Effector memory CD8-positive, alpha-beta T cell (primary cell): ENCODE measurements around the gene DELE1.
"Not testable (repeated sequence)": the region's sequence is repeated elsewhere in the genome, so short reads cannot be mapped to it uniquely, and the experiment has no call there.

Experiments
- ATAC-seq: fragments of 150-1000 bp; cut with Tn5 transposase; replicated peaks from 2 replicates; pipeline ENCODE4 v1.10.0; 2021; ENCODE audit warnings: mild to moderate bottlenecking, moderate library complexity
- DNase-seq, 3 experiments: peaks; one replicate each; pipeline ENCODE4 v3.0.0; 2021
- H3K27ac Mint-ChIP-seq, 2 donors: one replicate each; pipeline ENCODE4 v1.8.0; 2022; ENCODE audit warnings: mild to moderate bottlenecking in 2 of 2, mixed read lengths in 2 of 2, moderate library complexity in 2 of 2
- H3K27me3 Mint-ChIP-seq, 2 donors: one replicate each; pipeline ENCODE4 v1.8.0; 2022; ENCODE audit warnings: mixed read lengths in 2 of 2
- H3K36me3 Mint-ChIP-seq: one replicate; pipeline ENCODE4 v1.8.0; 2022; ENCODE audit warnings: mild to moderate bottlenecking, moderate library complexity, mixed read lengths; ENCODE audit not compliant: insufficient read depth
- H3K4me1 Mint-ChIP-seq, 2 donors: one replicate each; pipeline ENCODE4 v1.8.0; 2022; ENCODE audit warnings: low read depth in 2 of 2, mixed read lengths in 2 of 2
- H3K4me3 Mint-ChIP-seq, 2 donors: one replicate each; pipeline ENCODE4 v1.8.0; 2022; ENCODE audit warnings: mild to moderate bottlenecking in 2 of 2, mixed read lengths in 2 of 2, moderate library complexity in 2 of 2
- H3K9me3 Mint-ChIP-seq, 2 donors: one replicate each; pipeline ENCODE4 v1.8.0; 2022; ENCODE audit warnings: mixed read lengths in 2 of 2

Gene DELE1

GRCh38 chr5:141879941-141880738 is 43.5 kb upstream of the DELE1 start:
- no peak for DNase-seq

GRCh38 chr5:141880961-141881801 is 42.5 kb upstream of the DELE1 start:
- ATAC-seq: no peak
- Mint-ChIP-seq H3K27me3 (peaks cover 69 to 95% of the 10 kb centered on the region in 2 donors), H3K4me1 (peaks cover 20 to 28% of the 10 kb centered on the region in 2 donors), H3K9me3 (no peaks in the 10 kb centered on the region), H3K27ac (peak overlapping the region in 1 of 2 donors; percentile 42), H3K36me3 (no peaks in the 10 kb centered on the region), H3K4me3 (no peak overlapping the region)
- no peak for DNase-seq

More at GRCh38 chr5:141879941-141880738, 43.5 kb upstream of the DELE1 start:
- ATAC-seq: no peak
- Mint-ChIP-seq H3K4me1 (peaks cover 27 to 28% of the 10 kb centered on the region in 2 donors), H3K27ac (peak overlapping the region; percentile 2 to 42), H3K9me3 (no peaks in the 10 kb centered on the region), H3K36me3 (no peaks in the 10 kb centered on the region), H3K4me3 (peak overlapping the region in 1 of 2 donors; percentile 74), H3K27me3 (peaks cover 69 to 93% of the 10 kb centered on the region in 2 donors)

GRCh38 chr5:141881886-141882285 is 41.8 kb upstream of the DELE1 start:
- no peak for ATAC-seq
- Mint-ChIP-seq H3K27me3 (peaks cover 74 to 97% of the 10 kb centered on the region in 2 donors), H3K4me1 (peaks cover 19 to 28% of the 10 kb centered on the region in 2 donors), H3K27ac (no peak overlapping the region), H3K4me3 (no peak overlapping the region), H3K9me3 (no peaks in the 10 kb centered on the region), H3K36me3 (no peaks in the 10 kb centered on the region)
- no peak for DNase-seq

GRCh38 chr5:141882594-141883183 is 41.0 kb upstream of the DELE1 start:
- no peaks in the 10 kb centered on the region for H3K9me3 Mint-ChIP-seq
- H3K4me1 Mint-ChIP-seq: peaks cover 13 to 20% of the 10 kb centered on the region in 2 donors
- H3K4me3 Mint-ChIP-seq: no peak overlapping the region
- no peak for DNase-seq
- H3K27ac Mint-ChIP-seq: no peak overlapping the region
- no peaks in the 10 kb centered on the region for H3K36me3 Mint-ChIP-seq
- ATAC-seq: no peak
- peaks cover 68 to 91% of the 10 kb centered on the region in 2 donors for H3K27me3 Mint-ChIP-seq

GRCh38 chr5:141883184-141883891 is 40.3 kb upstream of the DELE1 start:
- H3K36me3 Mint-ChIP-seq: peaks cover 1% of the 10 kb centered on the region
- no peak overlapping the region for H3K4me3 Mint-ChIP-seq
- peak in 1 of 3 experiments; percentile 18 for DNase-seq
- no peak for ATAC-seq
- H3K4me1 Mint-ChIP-seq: peaks cover 13 to 18% of the 10 kb centered on the region in 2 donors
- peaks cover 68 to 86% of the 10 kb centered on the region in 2 donors for H3K27me3 Mint-ChIP-seq
- H3K27ac Mint-ChIP-seq: no peak overlapping the region
- H3K9me3 Mint-ChIP-seq: no peaks in the 10 kb centered on the region

- peaks cover 2% of the 10 kb centered on the region for H3K36me3 Mint-ChIP-seq
- H3K4me1 Mint-ChIP-seq: peaks cover 8 to 14% of the 10 kb centered on the region in 2 donors
- no peak for ATAC-seq
- no peaks in the 10 kb centered on the region for H3K9me3 Mint-ChIP-seq
- H3K27ac Mint-ChIP-seq: no peak overlapping the region
- peaks cover 70 to 84% of the 10 kb centered on the region in 2 donors for H3K27me3 Mint-ChIP-seq
- no peak for DNase-seq
- no peak overlapping the region for H3K4me3 Mint-ChIP-seq
Measured at GRCh38 chr5:141883892-141884318, 39.8 kb upstream of the DELE1 start.

- H3K36me3 Mint-ChIP-seq: peaks cover 2% of the 10 kb centered on the region
Measured at GRCh38 chr5:141889282-141889871, 34.3 kb upstream of the DELE1 start.

GRCh38 chr5:141890429-141890828 is 33.2 kb upstream of the DELE1 start:
- H3K27ac Mint-ChIP-seq, H3K9me3 Mint-ChIP-seq, ATAC-seq, H3K4me1 Mint-ChIP-seq, DNase-seq, H3K36me3 Mint-ChIP-seq, H3K4me3 Mint-ChIP-seq: not testable (repeated sequence)
- peaks cover 34 to 51% of the 10 kb centered on the region in 2 donors for H3K27me3 Mint-ChIP-seq

More at GRCh38 chr5:141889282-141889871, 34.3 kb upstream of the DELE1 start:
- Mint-ChIP-seq H3K4me1 (no peaks in the 10 kb centered on the region), H3K9me3 (no peaks in the 10 kb centered on the region), H3K27ac (no peak overlapping the region), H3K4me3 (no peak overlapping the region), H3K27me3 (peaks cover 45 to 57% of the 10 kb centered on the region in 2 donors)
- ATAC-seq: no peak
- DNase-seq: no peak

- ATAC-seq: no peak
- Mint-ChIP-seq H3K4me1 (no peaks in the 10 kb centered on the region), H3K27ac (no peak overlapping the region)
Measured at GRCh38 chr5:141897425-141897824, 26.2 kb upstream of the DELE1 start.

GRCh38 chr5:141898448-141899049 is 25.1 kb upstream of the DELE1 start:
- ATAC-seq (no peak), DNase-seq (no peak)
- no peaks in the 10 kb centered on the region for H3K36me3 Mint-ChIP-seq
- H3K27me3 Mint-ChIP-seq: peaks cover 20 to 66% of the 10 kb centered on the region in 2 donors
- H3K4me3 Mint-ChIP-seq: no peak overlapping the region
- no peaks in the 10 kb centered on the region for H3K9me3 Mint-ChIP-seq
- no peaks in the 10 kb centered on the region for H3K4me1 Mint-ChIP-seq
- H3K27ac Mint-ChIP-seq: no peak overlapping the region

More at GRCh38 chr5:141897425-141897824, 26.2 kb upstream of the DELE1 start:
- H3K9me3 Mint-ChIP-seq: no peaks in the 10 kb centered on the region
- no peak overlapping the region for H3K4me3 Mint-ChIP-seq
- H3K27me3 Mint-ChIP-seq: peaks cover 18 to 59% of the 10 kb centered on the region in 2 donors
- no peak for DNase-seq
- no peaks in the 10 kb centered on the region for H3K36me3 Mint-ChIP-seq

- Mint-ChIP-seq H3K27ac (no peak overlapping the region), H3K36me3 (no peaks in the 10 kb centered on the region), H3K4me3 (no peak overlapping the region), H3K9me3 (no peaks in the 10 kb centered on the region), H3K4me1 (no peaks in the 10 kb centered on the region), H3K27me3 (peaks cover 35 to 52% of the 10 kb centered on the region in 2 donors)
- ATAC-seq: no peak
- DNase-seq: no peak
Measured at GRCh38 chr5:141902015-141902814, 21.5 kb upstream of the DELE1 start.
